Activated effector memory CD4-positive, alpha-beta T cell treated with anti-CD3 and anti-CD28 coated beads, Interleukin-2, amount 50 U/mL, for 16 hours (primary cell): ENCODE results near the gene SLC16A8.
"Not testable (repeated sequence)": the region's sequence is repeated elsewhere in the genome, so short reads cannot be mapped to it uniquely, and the experiment has no call there.

Experiments used
- DNase-seq: peaks from one replicate; pipeline ENCODE4 v3.0.0-alpha.2; 2020

The SLC16A8 gene

GRCh38 chr22:38041760-38042487 is 42.1 kb downstream of the SLC16A8 start:
- no peak for DNase-seq

DNA sequence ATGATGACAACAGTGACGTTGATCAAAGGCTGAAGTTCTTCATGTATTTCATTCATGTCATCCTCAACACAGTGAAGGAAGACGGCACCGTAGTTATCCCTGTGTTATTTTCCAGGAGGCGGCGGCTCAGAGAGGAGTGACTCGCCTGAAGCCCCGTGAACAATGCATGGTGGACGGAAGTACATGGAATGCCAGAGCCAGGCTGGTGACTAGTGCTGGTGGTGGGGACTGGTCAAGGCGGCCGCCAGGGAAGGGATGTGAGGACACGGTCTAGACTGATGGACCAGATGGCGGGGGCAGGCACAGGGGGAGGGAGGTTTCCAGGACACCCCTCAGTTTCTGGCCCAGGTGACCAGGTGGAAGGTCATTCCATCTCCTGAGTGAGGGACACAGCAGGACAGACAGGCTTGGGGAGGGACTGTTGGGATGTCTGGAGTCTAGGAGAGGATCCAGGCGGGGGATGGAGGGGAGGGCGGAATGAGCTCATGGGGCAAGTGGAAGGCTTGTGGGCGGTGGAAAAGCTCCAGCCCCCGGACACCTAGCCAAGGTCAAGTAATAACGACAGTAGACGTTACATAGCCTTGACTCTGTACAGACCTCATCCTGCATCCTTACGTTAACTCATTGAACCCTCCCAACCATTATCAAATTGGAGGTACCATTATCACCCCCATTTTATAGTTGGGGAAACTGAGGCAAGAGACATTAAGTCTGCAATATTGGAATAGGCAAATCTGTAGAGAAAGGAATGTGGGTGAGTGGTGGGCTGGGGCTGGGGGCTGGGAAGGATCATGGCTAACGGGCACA is 42.8 kb downstream of the SLC16A8 start:
- no peak for DNase-seq

DNA sequence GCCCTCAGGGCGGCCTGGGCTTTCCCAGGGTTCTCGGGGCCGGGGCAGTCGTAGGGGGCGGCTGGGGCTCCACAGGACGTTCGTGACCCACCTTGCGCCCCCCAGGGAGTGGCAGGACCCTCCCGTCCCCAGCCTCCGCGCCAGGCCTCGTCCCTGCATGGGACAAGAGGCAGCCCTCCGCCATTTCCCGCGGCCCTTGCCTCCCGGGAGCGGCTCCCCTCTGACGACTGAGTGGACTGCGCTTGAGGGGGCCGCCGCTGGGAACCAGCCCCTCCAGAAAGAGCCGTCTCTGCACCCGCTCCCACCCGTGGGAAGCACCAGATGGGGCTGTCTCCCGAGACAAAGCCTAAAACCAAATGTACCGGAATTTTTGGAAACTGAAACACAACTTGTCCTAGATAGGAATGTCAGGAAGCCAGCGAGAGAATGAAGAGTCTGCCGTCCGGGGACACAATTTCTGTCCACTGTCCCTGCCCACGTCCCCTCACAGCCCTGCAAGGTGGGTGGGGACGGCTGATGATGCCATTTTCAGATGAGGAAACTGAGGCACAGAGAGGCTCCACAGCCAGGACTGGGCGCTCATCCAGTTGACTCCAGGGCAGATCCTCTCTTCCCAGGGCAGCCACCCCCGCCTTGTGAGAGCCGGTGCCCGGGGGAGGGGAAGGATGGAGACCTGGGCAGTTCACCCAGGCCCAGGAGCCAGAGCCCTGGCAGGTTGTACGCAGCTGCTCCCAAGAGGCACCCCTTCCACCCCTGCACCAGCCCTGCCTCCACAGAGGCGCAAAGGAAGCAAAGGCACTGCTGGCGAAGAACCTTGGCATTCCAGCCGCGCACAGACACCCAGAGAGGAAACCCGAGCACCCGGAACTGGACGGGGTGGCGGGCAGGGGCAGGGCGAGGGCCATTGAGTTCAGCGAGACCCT is 44.8 kb downstream of the SLC16A8 start:
- no peak for DNase-seq

DNA sequence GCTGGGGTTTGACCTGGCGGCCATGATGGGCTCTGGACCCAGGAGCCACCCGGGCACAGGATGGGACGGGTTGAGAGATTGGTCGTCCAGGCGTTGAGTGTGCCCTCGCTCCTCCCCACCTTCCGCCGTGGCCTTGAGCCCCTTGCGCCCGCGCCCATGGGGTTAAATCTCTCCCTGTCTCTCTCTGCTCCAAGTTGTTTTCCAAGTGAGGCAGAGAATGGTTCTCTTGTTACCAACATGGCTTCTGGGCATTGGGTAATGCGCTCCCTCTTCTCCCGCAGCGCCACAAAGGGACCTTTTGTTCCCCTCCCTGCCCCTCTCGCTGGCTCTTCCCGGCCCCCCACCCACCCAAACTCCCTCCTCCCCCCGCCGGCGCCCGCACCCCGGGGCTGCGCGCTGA is 45.6 kb downstream of the SLC16A8 start:
- no peak for DNase-seq

GRCh38 chr22:38037367-38038150 is 46.4 kb downstream of the SLC16A8 start:
- not testable (repeated sequence) for DNase-seq

DNA sequence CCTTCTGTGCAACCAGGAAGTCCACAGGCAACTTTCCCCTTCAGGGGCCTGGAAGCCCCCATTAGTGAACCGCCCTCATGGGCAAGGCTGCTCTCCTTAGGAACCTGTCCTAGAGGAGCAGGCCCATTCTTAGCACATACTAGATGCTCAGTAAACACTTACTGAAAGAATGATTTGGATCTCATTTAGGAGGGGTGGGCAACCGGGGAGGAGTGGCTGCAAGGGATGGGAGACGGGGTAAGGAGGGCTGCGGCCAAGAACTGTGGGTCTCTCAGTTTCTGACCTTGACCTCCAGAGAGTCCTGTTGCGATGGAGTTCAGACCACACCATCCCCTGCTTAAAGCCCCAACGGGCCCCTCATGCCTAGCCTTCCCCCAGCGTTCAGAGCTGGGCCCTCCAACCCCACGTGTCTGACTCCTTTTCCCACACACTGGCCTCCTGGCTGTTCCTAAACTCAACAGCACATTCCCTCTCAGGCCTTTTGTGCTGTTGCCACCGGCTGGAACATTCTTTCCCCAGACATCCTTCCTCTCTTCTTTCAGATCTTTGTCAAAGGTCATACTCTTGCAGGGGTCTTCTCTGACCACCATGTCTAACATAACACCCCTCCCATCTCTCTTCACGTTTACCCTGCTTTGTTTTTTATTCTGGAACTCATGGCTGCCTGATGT is 47.5 kb downstream of the SLC16A8 start:
- no peak for DNase-seq

- DNase-seq = no peak
Measured at GRCh38 chr22:38035530-38035885, 48.5 kb downstream of the SLC16A8 start.

- no peak for DNase-seq
Measured at GRCh38 chr22:38034884-38035529, 49.0 kb downstream of the SLC16A8 start.

DNA sequence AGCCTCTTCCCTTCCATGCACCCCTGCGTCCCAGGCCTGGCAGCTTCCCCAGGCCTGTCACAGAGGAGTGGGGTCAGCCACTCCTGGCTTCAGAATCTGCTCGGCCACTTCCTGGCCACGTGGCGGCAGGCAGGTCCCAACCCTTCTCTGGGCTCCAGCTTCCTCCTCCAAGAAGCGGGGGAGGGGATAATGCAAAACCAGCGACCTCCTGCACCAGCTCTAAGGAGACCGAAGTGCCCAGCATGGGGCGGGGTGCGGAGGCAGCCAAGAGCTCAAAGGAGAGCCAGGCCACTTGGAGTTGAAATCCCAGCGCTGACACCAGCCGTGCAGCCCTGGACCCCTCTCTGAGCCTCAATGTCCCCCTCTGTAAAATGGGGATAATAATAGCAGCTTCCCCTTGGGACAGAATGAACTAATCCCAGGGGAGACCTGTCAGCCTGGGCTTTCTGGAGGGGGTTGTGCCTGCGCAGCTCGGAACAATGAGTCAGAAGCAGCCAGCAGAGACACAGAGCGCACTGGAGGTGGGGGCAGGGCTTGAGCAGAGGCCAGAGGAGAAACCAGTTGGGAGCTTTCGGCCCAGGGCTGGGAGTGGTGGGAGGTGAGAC is 49.6 kb downstream of the SLC16A8 start:
- DNase-seq = no peak

DNA sequence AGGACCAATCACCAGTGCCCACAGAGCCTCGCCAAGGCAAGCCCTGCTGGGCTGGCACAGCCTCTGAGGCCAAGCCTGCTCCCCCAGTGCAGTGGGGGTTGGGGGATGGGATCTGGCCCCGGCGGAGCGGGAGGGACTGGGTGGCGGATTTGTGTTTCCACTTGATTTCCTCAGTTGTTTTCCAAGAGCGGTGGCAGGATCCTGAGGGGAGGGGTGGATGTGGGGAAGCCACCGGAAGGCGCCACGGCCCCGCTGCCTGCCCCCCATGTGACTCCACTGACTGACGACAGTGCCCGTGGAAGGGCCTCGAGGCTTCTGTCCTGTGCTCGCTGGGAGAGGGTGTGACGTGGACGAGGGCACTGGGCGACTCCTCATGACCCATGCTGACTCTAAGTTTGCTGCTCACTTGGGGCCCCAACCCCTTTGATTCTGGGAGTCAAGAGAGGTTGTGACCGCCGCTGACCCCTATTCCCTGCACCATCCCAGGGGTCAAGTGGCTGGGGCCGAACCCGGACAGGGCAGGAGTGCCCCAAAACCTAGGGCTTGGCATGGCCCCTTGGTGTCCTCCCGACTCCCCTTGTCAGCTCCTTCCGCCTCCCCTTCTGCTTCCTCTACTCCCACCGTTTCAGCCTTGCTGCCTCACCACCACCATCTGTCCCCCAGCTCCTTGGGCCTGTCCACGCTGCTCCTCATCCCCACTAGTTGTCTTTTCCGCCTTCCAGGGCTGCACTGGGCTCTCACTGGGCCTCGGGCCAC is 50.3 kb downstream of the SLC16A8 start:
- no peak for DNase-seq

DNA sequence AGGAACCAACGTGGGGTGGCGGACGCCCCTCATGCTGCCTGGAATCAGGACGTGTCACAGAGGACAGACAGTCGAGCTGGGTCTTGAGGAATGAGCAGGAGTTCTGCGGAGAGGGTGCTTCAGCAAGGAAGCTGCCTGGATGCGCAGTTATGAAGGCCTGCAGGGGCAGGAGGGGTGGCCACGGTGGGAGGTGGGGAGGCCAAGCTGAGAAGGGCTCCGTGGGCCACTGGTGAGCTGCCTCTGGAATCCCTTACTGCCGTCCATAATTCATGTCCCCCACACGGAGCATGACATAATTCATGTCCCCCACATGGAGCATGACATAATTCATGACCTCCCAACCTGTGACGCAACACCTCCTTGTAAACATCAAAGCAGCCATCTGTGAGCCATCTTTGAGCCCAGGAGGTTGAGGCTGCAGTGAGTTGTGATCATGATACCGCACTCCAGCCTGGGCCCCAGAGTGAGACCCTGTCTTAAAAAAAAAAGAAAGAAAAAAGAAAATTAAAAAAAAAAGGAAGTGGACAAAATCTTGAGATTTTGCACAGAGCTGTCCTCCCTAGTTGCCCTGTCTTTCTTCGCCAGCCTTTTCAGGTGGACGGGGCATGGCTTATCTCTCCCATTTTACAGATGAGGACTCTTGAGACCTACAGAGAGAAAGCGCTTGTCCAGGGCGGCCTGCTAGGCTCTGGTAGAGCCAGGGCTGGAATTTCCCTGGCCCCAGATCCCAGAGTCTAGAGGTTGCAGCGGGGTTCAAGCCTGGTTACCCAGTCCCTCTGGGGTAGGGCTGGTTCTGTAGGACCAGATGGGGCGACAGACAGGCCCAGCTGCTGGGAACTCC is 51.1 kb downstream of the SLC16A8 start:
- DNase-seq = no peak

DNA sequence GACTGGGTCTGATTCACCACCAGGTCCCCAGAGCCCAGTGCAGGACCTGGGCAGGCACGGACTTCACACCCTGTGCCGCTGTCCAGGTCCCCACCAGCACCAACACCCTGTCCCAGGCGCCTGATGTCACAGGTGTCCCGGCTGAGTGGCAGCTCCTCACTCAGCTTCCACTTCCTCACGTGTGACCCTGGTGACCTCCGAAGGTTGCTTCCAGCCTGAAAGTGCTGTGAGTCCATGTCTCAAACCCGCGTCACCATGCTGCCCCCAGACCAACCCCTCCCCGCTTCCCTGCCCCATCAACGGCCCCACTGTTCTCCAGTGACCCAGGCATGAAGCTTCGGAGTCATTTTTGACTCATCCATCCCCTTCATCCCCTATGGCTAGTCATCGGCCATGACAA is 52.5 kb downstream of the SLC16A8 start:
- DNase-seq = no peak

GRCh38 chr22:38030311-38031133 is 53.5 kb downstream of the SLC16A8 start:
- DNase-seq = no peak

DNA sequence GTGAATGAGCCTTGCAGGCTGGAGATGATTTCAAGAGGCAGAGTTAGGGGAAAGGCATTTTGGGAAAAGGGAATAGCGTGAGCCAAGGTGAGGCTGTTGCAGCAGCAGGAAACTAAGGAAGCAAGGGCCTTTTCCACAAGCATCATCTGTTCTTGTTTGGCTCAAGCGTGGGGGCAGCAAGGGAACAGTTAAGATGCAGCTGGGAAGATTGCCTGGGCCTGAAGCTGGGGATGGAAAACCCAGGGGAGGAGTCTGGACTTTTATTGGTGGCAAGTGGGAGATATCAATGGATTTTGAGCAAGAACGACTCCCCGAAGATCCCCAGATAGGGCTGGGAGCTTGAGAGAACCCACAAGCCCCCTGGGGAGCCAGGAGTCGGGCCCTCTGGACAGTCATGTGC is 54.1 kb downstream of the SLC16A8 start:
- DNase-seq = no peak

DNA sequence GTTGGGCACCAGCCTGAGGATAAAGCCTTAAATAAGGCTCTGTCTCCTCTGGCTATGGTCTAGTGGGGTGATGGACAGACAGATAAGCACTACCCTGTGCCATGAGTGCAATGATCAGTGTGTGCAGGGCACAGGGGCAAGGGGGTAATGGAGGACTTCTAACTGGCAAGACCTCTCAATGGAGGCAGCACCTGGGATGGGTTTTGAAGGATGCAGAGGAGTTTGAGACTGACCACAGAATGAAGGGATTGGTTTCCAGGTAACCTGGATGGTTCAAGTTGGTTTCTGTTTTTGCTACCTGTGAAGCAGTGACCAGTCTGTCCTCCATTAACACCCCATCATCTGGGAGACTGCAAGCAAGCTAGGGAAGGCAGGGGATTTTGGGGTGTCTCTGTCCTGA is 54.6 kb downstream of the SLC16A8 start:
- DNase-seq = no peak

- no peak for DNase-seq
Measured at GRCh38 chr22:38028344-38029130, 55.4 kb downstream of the SLC16A8 start.
